ENCODE measurements around the gene NR6A1.

The NR6A1 gene

GRCh38 chr9:124805186-124805585 is 34.1 kb upstream of the NR6A1 start:
- Histone ChIP-seq H3K4me3 (ENCODE audit: low read length) (no peak overlapping the region), H3K4me1 (ENCODE audit: control insufficient read depth, insufficient read depth, low read length) (no peaks in the 10 kb centered on the region), H3K36me3 (ENCODE audit: control insufficient read depth, insufficient read depth, low read length) (no peaks in the 10 kb centered on the region), H3K9ac (ENCODE audit: low read length) (no peak overlapping the region), H3K27ac (ENCODE audit: low read depth, low read length) (no peak overlapping the region), H3K27me3 (ENCODE audit: control insufficient read depth, insufficient read depth, low read length) (no peaks in the 10 kb centered on the region)

- Histone ChIP-seq H3K4me1 (ENCODE audit: control insufficient read depth, insufficient read depth, low read length) (no peaks in the 10 kb centered on the region), H3K36me3 (ENCODE audit: control insufficient read depth, insufficient read depth, low read length) (no peaks in the 10 kb centered on the region), H3K9ac (ENCODE audit: low read length) (no peak overlapping the region), H3K4me3 (ENCODE audit: low read length) (no peak overlapping the region), H3K27me3 (ENCODE audit: control insufficient read depth, insufficient read depth, low read length) (no peaks in the 10 kb centered on the region), H3K27ac (ENCODE audit: low read depth, low read length) (no peak overlapping the region)
Observed at GRCh38 chr9:124803911-124804310, 32.8 kb upstream of the NR6A1 start.

DNA sequence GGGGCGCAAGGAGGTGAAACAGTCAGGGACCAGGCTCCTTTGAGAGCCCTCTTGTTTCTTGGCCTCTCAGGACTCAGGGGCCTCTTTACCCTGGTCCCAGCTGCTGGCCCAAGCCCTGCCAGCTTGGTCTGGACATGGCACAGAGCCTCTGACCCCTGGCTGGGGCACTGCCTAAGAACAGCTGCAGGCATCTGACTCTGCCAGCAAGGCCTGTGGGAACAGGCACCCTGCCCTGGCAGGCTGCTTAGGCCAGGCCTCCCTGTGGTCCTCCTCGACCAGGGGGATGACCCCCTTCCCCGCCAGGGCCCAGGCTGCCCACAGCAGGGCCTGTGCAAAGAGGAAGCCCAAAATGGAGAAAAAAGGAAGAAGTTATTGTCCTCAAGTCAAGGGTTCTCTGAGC is 31.3 kb upstream of the NR6A1 start:
- H3K27ac ChIP-seq (ENCODE audit: low read depth, low read length): no peak overlapping the region
- H3K9ac ChIP-seq (ENCODE audit: low read length): no peak overlapping the region
- H3K4me1 ChIP-seq (ENCODE audit: control insufficient read depth, insufficient read depth, low read length): peaks cover 3% of the 10 kb centered on the region

DNA sequence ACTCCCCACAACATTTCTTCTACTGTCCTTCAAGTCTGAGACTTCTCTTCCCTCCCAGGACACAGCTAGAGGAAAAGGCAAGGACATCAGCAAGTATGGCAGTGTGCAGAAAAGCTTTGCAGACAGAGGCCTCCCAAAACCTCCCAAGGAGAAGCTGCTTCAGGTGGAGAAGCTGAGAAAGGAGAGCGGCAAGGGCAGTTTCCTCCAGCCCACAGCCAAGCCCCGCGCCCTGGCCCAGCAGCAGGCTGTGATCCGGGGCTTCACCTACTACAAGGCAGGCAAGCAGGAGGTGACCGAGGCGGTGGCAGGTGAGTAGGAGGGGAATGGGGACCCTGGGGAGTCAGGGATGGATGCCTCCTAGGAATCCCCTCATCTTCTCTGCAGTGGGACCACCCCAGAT is 30.2 kb upstream of the NR6A1 start:
- Histone ChIP-seq H3K9ac (ENCODE audit: low read length) (no peak overlapping the region), H3K4me1 (ENCODE audit: control insufficient read depth, insufficient read depth, low read length) (peaks cover 10% of the 10 kb centered on the region), H3K27me3 (ENCODE audit: control insufficient read depth, insufficient read depth, low read length) (no peaks in the 10 kb centered on the region), H3K27ac (ENCODE audit: low read depth, low read length) (no peak overlapping the region), H3K4me3 (ENCODE audit: low read length) (no peak overlapping the region), H3K36me3 (ENCODE audit: control insufficient read depth, insufficient read depth, low read length) (no peaks in the 10 kb centered on the region)

More for the DNA sequence above, 31.3 kb upstream of the NR6A1 start:
- Histone ChIP-seq H3K36me3 (ENCODE audit: control insufficient read depth, insufficient read depth, low read length) (no peaks in the 10 kb centered on the region), H3K4me3 (ENCODE audit: low read length) (no peak overlapping the region), H3K27me3 (ENCODE audit: control insufficient read depth, insufficient read depth, low read length) (no peaks in the 10 kb centered on the region)

DNA sequence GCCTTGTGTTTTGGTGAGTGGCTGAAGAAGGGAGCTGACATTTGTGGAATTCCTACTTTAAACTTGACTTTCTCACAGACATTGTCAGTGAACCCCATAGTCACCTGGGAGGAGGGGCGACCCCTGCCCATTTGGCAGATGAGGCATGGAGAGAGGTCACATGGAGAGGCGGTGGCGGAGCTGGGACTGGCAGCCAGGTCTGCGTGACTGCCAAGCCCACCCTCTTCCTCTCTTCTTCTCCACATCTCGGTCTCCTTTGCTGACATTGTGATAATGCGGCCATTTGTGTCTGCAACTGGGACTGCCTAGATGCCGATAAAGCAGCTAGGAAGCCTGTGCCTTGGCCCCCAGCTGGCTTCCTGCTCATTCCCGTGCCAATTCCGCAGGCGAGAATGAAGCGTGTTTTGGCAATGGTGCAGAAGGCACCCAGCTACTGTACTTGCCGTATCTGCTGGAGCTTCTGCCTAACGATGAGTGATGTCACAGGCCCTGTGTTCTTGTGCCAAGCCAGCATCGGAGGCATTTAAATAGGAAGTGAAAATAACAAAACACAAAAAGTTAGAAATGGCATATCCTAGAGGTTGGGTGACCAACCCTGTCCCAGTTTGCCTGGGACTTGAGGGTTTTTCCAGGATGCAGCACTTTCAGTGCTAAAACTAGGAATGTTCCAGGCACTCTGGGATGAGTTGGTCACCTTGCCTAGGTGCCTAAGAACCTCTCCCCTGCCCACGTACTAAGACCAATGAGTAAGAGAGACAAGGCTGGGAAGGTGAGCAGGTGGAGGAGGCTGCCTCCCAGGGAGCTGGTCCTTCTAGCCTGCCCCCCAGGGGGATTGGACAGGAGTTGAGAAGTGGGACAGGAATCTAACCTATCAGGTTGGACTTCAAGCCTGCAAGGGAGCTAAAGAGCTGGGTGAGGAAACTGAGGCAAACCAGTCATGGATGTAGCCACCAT is 29.5 kb upstream of the NR6A1 start:
- no peaks in the 10 kb centered on the region for H3K36me3 ChIP-seq (ENCODE audit: control insufficient read depth, insufficient read depth, low read length)
- no peak overlapping the region for H3K4me3 ChIP-seq (ENCODE audit: low read length)
- no peak overlapping the region for H3K9ac ChIP-seq (ENCODE audit: low read length)
- H3K27ac ChIP-seq (ENCODE audit: low read depth, low read length): no peak overlapping the region
- H3K27me3 ChIP-seq (ENCODE audit: control insufficient read depth, insufficient read depth, low read length): no peaks in the 10 kb centered on the region
- peaks cover 10% of the 10 kb centered on the region for H3K4me1 ChIP-seq (ENCODE audit: control insufficient read depth, insufficient read depth, low read length)

GRCh38 chr9:124799274-124800006 is 28.3 kb upstream of the NR6A1 start:
- Histone ChIP-seq H3K27ac (ENCODE audit: low read depth, low read length) (no peak overlapping the region), H3K4me1 (ENCODE audit: control insufficient read depth, insufficient read depth, low read length) (peaks cover 10% of the 10 kb centered on the region), H3K27me3 (ENCODE audit: control insufficient read depth, insufficient read depth, low read length) (no peaks in the 10 kb centered on the region), H3K9ac (ENCODE audit: low read length) (no peak overlapping the region), H3K36me3 (ENCODE audit: control insufficient read depth, insufficient read depth, low read length) (no peaks in the 10 kb centered on the region), H3K4me3 (ENCODE audit: low read length) (no peak overlapping the region)

DNA sequence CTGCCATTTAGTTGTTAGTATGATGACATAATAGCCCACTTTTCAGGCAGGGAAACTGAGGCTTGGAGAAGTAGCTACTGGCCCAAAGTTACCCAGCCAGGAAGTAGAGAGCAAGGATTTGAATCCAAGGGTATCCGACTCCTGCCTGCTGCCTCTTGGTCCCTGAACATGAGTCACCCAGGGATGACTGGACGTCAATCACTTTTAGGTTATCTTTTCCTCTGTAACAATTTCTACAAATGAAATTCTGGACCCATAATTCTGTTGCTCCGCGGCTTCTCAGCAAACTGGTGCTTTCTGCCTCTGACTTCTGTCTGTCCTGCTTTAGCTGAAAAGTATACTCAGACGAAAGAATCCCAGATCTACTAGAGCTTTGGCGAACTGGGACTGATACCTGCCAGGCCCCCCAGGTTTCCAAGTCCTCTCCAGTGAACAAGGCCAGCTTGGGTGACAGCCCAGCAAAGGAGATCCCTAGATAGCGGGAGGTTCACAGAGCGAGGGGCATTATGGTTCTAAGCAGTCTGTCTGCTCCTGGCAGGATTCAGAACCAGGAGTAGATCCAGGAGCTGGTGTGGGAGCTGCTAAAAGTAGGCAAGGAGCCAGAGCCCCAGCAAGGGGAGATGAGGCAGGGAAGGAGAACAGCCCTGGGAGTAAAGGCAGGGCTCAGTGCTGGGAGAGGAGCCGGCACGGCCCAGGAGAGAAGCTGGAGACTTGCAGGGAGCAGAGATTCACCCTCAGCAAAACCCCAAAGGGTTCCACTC is 26.4 kb upstream of the NR6A1 start:
- H3K36me3 ChIP-seq (ENCODE audit: control insufficient read depth, insufficient read depth, low read length): no peaks in the 10 kb centered on the region
- no peak overlapping the region for H3K9ac ChIP-seq (ENCODE audit: low read length)
- peaks cover 10% of the 10 kb centered on the region for H3K4me1 ChIP-seq (ENCODE audit: control insufficient read depth, insufficient read depth, low read length)
- no peaks in the 10 kb centered on the region for H3K27me3 ChIP-seq (ENCODE audit: control insufficient read depth, insufficient read depth, low read length)
- peak overlapping the region; percentile 75 for H3K27ac ChIP-seq (ENCODE audit: low read depth, low read length)
- H3K4me3 ChIP-seq (ENCODE audit: low read length): no peak overlapping the region

DNA sequence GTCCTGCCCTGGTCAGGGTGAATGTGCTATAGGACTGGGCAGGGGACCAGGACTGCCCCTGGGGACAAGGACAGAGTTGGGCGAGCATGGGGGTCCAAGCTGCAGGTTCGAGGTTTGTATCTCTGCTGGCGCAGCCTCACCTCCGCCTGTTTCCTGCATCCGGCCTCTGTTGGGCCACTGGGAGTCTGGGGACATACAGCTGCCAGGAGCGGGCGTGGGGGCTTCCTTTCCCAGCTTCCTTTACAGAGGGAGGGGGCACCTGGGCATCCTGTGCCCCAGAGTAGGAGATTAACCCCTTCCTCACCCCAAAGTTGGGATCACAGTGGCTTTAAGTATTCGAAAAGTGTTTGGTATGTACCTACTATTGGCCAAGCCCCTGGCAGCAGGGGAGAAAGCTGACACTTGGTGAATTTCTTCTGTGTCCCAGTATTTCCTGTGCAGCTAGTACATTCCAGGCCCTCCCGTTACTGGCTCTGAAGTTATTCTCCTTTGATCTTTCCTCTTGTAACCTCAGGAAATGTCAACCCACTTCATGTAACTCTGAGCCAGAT is 24.8 kb upstream of the NR6A1 start:
- no peak overlapping the region for H3K9ac ChIP-seq (ENCODE audit: low read length)
- peaks cover 10% of the 10 kb centered on the region for H3K4me1 ChIP-seq (ENCODE audit: control insufficient read depth, insufficient read depth, low read length)
- H3K27ac ChIP-seq (ENCODE audit: low read depth, low read length): peak overlapping the region; percentile 8
- H3K36me3 ChIP-seq (ENCODE audit: control insufficient read depth, insufficient read depth, low read length): no peaks in the 10 kb centered on the region
- H3K27me3 ChIP-seq (ENCODE audit: control insufficient read depth, insufficient read depth, low read length): no peaks in the 10 kb centered on the region
- no peak overlapping the region for H3K4me3 ChIP-seq (ENCODE audit: low read length)

DNA sequence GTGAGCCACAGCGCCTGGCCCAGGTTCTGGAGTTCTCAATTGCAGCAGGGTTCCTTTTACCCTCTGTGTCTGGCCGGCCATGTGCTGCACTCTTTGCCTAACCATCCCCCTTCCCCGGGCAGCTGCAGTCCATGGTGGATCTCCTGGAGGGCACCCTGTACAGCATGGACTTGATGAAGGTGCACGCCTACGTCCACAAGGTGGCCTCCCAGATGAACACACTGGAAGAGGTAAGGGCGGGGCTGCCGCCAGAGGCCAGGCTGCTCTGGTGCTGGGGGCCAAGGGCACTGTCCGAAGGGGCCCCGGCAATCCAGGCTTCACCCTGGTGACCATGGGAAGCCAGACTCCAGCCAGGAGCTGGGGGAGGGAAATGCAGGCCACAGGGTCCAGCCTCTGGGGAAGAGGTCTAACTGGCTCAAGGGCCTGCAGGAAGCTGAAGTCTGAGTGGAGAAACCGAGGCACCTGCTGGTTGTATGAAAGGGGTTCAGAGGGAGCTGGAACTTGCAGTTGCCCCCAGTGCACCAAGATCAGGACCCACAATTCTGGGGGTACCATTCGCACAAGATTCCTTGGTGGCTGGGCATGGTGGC is 23.9 kb upstream of the NR6A1 start:
- Histone ChIP-seq H3K36me3 (ENCODE audit: control insufficient read depth, insufficient read depth, low read length) (no peaks in the 10 kb centered on the region), H3K4me1 (ENCODE audit: control insufficient read depth, insufficient read depth, low read length) (peaks cover 10% of the 10 kb centered on the region), H3K27me3 (ENCODE audit: control insufficient read depth, insufficient read depth, low read length) (no peaks in the 10 kb centered on the region), H3K4me3 (ENCODE audit: low read length) (no peak overlapping the region), H3K9ac (ENCODE audit: low read length) (no peak overlapping the region), H3K27ac (ENCODE audit: low read depth, low read length) (no peak overlapping the region)

DNA sequence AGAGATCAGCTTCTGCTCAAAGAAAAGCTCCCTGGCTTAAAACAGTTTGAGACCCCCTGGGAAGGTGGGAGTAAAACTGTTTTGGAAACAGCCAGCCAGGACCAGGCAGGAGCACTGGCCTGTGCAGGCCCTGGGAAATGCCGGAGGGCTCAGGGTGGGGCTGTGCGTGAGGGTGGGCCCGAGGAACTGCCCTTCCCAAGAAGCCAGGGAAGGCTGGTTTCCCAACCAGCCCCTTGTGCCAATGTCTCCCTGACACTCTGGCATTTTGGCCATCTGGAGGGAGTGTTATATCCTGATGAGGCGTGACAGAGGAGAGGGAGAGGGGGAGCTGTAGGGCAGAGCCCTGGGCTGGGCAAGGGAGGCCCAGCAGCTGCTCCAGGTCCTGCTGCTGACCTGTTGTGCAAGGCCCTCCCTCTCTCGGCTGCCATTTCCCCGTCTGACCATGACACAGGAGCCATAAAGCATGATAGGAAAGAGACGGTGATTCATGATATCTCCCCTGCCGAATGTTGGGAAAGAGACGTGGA is 22.0 kb upstream of the NR6A1 start:
- Histone ChIP-seq H3K36me3 (ENCODE audit: control insufficient read depth, insufficient read depth, low read length) (no peaks in the 10 kb centered on the region), H3K4me1 (ENCODE audit: control insufficient read depth, insufficient read depth, low read length) (peaks cover 10% of the 10 kb centered on the region), H3K9ac (ENCODE audit: low read length) (no peak overlapping the region), H3K27me3 (ENCODE audit: control insufficient read depth, insufficient read depth, low read length) (no peaks in the 10 kb centered on the region), H3K27ac (ENCODE audit: low read depth, low read length) (peak overlapping the region; percentile 10), H3K4me3 (ENCODE audit: low read length) (no peak overlapping the region)

DNA sequence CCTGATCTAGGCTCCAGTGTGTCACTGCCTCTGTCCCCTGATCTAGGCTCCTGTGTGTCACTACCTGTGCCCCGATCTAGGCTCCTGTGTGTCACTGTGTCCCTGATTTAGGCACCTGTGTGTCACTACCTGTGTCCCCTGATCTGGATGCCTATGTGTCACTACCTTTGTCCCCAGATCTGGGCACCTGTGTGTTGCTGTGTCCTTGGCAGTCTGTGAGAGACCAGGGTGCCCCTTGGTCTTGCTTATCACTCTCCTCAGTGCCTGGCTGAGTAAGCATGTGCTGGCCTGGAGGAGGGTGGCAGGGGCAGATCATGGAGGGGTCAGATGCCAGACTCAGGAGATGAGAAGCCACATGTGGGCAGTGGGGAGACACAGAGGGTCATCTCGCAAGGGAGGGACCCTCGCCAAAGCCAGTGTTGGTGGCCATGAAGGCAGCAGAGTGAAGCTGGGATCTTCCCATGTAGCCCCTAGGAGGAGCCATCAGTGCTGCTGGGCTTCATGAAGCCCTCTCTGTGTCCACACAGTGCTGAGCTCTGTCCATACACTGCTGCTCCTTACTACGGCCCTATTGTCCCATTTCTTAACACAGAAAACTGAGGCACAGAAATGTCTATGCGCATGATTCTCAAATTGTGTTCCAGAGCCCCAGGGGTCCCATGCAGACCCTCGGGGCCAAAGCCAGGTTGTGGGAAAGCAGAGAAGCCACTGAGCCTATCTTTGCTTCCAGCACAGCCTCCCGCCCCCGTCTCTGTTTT is 21.3 kb upstream of the NR6A1 start:
- no peaks in the 10 kb centered on the region for H3K36me3 ChIP-seq (ENCODE audit: control insufficient read depth, insufficient read depth, low read length)
- H3K27me3 ChIP-seq (ENCODE audit: control insufficient read depth, insufficient read depth, low read length): no peaks in the 10 kb centered on the region
- H3K27ac ChIP-seq (ENCODE audit: low read depth, low read length): no peak overlapping the region
- H3K4me3 ChIP-seq (ENCODE audit: low read length): no peak overlapping the region
- no peak overlapping the region for H3K9ac ChIP-seq (ENCODE audit: low read length)
- H3K4me1 ChIP-seq (ENCODE audit: control insufficient read depth, insufficient read depth, low read length): peaks cover 8% of the 10 kb centered on the region

Data from rectal smooth muscle tissue (tissue), 1 donor.